ENCODE measurements around the gene ADARB1. TPM values are rescaled to one million over a fixed set of nuclear protein-coding genes. Genes with fewer than 3 reads are reported as not detected.

Gene ADARB1
- polyA plus RNA-seq, 1 donor (not counting 4 experiments of a cell fraction or from before 2014, with no cell fraction given): 13.0 TPM

- TF ChIP-seq, protein P1, sequence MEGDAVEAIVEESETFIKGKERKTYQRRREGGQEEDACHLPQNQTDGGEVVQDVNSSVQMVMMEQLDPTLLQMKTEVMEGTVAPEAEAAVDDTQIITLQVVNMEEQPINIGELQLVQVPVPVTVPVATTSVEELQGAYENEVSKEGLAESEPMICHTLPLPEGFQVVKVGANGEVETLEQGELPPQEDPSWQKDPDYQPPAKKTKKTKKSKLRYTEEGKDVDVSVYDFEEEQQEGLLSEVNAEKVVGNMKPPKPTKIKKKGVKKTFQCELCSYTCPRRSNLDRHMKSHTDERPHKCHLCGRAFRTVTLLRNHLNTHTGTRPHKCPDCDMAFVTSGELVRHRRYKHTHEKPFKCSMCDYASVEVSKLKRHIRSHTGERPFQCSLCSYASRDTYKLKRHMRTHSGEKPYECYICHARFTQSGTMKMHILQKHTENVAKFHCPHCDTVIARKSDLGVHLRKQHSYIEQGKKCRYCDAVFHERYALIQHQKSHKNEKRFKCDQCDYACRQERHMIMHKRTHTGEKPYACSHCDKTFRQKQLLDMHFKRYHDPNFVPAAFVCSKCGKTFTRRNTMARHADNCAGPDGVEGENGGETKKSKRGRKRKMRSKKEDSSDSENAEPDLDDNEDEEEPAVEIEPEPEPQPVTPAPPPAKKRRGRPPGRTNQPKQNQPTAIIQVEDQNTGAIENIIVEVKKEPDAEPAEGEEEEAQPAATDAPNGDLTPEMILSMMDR (optimal IDR thresholded peaks at IDR 0.05 in 1 of 3, IDR thresholded peaks at IDR 0.05 in 1 of 3, conservative IDR thresholded peaks at IDR 0.05 in 1 of 3; ENCODE audit: extremely low read depth in 1 of 3, insufficient read depth in 2 of 3, low read length in 3 of 3): no peak
- no peak for TF ChIP-seq EZH2 (IDR thresholded peaks at IDR 0.05; ENCODE audit: low read length)
- H3K79me2 ChIP-seq (ENCODE audit: control insufficient read depth, insufficient read depth, low read length): peaks cover 53% of the 10 kb centered on the region
- H3K36me3 ChIP-seq (ENCODE audit: control insufficient read depth in 2 of 2, extremely low read depth in 1 of 2, insufficient read depth in 2 of 2, low read length in 2 of 2): peaks cover 3 to 6% of the 10 kb centered on the region in 2 experiments
- no peak overlapping the region for H2AFZ ChIP-seq (ENCODE audit: control insufficient read depth, low read length)
- DNase-seq (ENCODE audit: low read depth, low spot score) (no peak), FAIRE-seq (no peak)
- no peak overlapping the region for H3K9ac ChIP-seq (ENCODE audit: control insufficient read depth, extremely low read depth, insufficient read depth, low read length)
- no peaks in the 10 kb centered on the region for H3K9me1 ChIP-seq (ENCODE audit: control insufficient read depth, extremely low read depth, insufficient read depth, low read length)
- H3K4me3 ChIP-seq (ENCODE audit: control insufficient read depth in 2 of 3, extremely low read depth in 1 of 3, insufficient read depth in 2 of 3, low read depth in 1 of 3, low read length in 3 of 3): no peak overlapping the region
- no peaks in the 10 kb centered on the region for H3K9me3 ChIP-seq (ENCODE audit: control insufficient read depth, low read depth, low read length)
- no peaks in the 10 kb centered on the region for H3K27me3 ChIP-seq (ENCODE audit: control insufficient read depth, extremely low read depth, insufficient read depth, low read length)
- peaks cover 15% of the 10 kb centered on the region for H3K4me1 ChIP-seq (ENCODE audit: control insufficient read depth, extremely low read depth, insufficient read depth, low read length)
- dilution Hi-C loops (cut with MboI; ENCODE audit: extremely low pct_ligation_motif_present, low sequenced_read_pairs): no loop called here
- no peak overlapping the region for H3K4me2 ChIP-seq (ENCODE audit: control insufficient read depth, extremely low read depth, insufficient read depth, low read depth, low read length)
- H3K27ac ChIP-seq (ENCODE audit: control insufficient read depth, insufficient read depth, low read length): no peak overlapping the region
- H4K20me1 ChIP-seq (ENCODE audit: control insufficient read depth, extremely low read depth, insufficient read depth, low read length): peaks cover 10% of the 10 kb centered on the region
Observed at GRCh38 chr21:45084121-45084520, 9.7 kb downstream of the ADARB1 start.

GRCh38 chr21:45084881-45085536 lies 10.6 kb downstream of the ADARB1 start:
- no peaks in the 10 kb centered on the region for H3K27me3 ChIP-seq (ENCODE audit: control insufficient read depth, extremely low read depth, insufficient read depth, low read length)
- DNase-seq (ENCODE audit: low read depth, low spot score): no peak
- H3K27ac ChIP-seq (ENCODE audit: control insufficient read depth, insufficient read depth, low read length): no peak overlapping the region
- no peak overlapping the region for H2AFZ ChIP-seq (ENCODE audit: control insufficient read depth, low read length)
- no peak overlapping the region for H3K9ac ChIP-seq (ENCODE audit: control insufficient read depth, extremely low read depth, insufficient read depth, low read length)
- FAIRE-seq: no peak
- peaks cover 3 to 6% of the 10 kb centered on the region in 2 experiments for H3K36me3 ChIP-seq (ENCODE audit: control insufficient read depth in 2 of 2, extremely low read depth in 1 of 2, insufficient read depth in 2 of 2, low read length in 2 of 2)
- no peak for TF ChIP-seq EZH2 (IDR thresholded peaks at IDR 0.05; ENCODE audit: low read length)
- TF ChIP-seq, protein P1 (optimal IDR thresholded peaks at IDR 0.05 in 1 of 3, IDR thresholded peaks at IDR 0.05 in 1 of 3, conservative IDR thresholded peaks at IDR 0.05 in 1 of 3; ENCODE audit: extremely low read depth in 1 of 3, insufficient read depth in 2 of 3, low read length in 3 of 3): no peak
- H3K79me2 ChIP-seq (ENCODE audit: control insufficient read depth, insufficient read depth, low read length): peaks cover 48% of the 10 kb centered on the region
- no peaks in the 10 kb centered on the region for H3K9me3 ChIP-seq (ENCODE audit: control insufficient read depth, low read depth, low read length)
- H3K4me3 ChIP-seq (ENCODE audit: control insufficient read depth in 2 of 3, extremely low read depth in 1 of 3, insufficient read depth in 2 of 3, low read depth in 1 of 3, low read length in 3 of 3): no peak overlapping the region
- no peaks in the 10 kb centered on the region for H3K9me1 ChIP-seq (ENCODE audit: control insufficient read depth, extremely low read depth, insufficient read depth, low read length)
- peaks cover 15% of the 10 kb centered on the region for H3K4me1 ChIP-seq (ENCODE audit: control insufficient read depth, extremely low read depth, insufficient read depth, low read length)
- dilution Hi-C loops (cut with MboI; ENCODE audit: extremely low pct_ligation_motif_present, low sequenced_read_pairs): no loop called here
- peaks cover 6% of the 10 kb centered on the region for H4K20me1 ChIP-seq (ENCODE audit: control insufficient read depth, extremely low read depth, insufficient read depth, low read length)
- no peak overlapping the region for H3K4me2 ChIP-seq (ENCODE audit: control insufficient read depth, extremely low read depth, insufficient read depth, low read depth, low read length)
